Skeletal muscle tissue (tissue), 4 donors: Measurements from ENCODE around the gene CAGE1. TPM values are rescaled to one million over a fixed set of nuclear protein-coding genes. Genes with fewer than 3 reads are reported as not detected.
"Not testable (repeated sequence)": the region's sequence is repeated elsewhere in the genome, so short reads cannot be mapped to it uniquely, and the experiment has no call there.

Experiments
- H3K27ac ChIP-seq: one replicate; pipeline ENCODE4 v1.7.0; 2013; ENCODE audit warnings: mild to moderate bottlenecking, low read depth, low read length, inconsistent platforms
- H3K27me3 ChIP-seq, 3 donors: one replicate each; pipeline ENCODE4 v1.7.0; 2013; ENCODE audit warnings: low read length in 3 of 3; ENCODE audit not compliant: control insufficient read depth in 3 of 3, insufficient read depth in 3 of 3
- H3K36me3 ChIP-seq, 3 donors: one replicate each; pipeline ENCODE4 v1.7.0; 2013; ENCODE audit warnings: low read length in 3 of 3; ENCODE audit not compliant: control insufficient read depth in 3 of 3, insufficient read depth in 3 of 3
- H3K4me1 ChIP-seq, 3 donors: one replicate each; pipeline ENCODE4 v1.7.0; 2013; ENCODE audit warnings: low read length in 3 of 3, mild to moderate bottlenecking in 3 of 3; ENCODE audit not compliant: control insufficient read depth in 3 of 3, insufficient read depth in 3 of 3
- H3K4me3 ChIP-seq, 3 donors: one replicate each; pipeline ENCODE4 v1.7.0; 2013; ENCODE audit warnings: low read length in 3 of 3
- H3K9ac ChIP-seq, 3 donors: one replicate each; pipeline ENCODE4 v1.7.0; 2013; ENCODE audit warnings: low read length in 3 of 3, mild to moderate bottlenecking in 3 of 3, moderate library complexity in 2 of 3, low read depth in 1 of 3
- H3K9me3 ChIP-seq, 3 donors: one replicate each; pipeline ENCODE4 v1.7.0; 2013; ENCODE audit warnings: low read length in 3 of 3; ENCODE audit not compliant: control insufficient read depth in 3 of 3
- total RNA-seq: library from RNA; depleted of rRNA; stranded (reverse); fragments of >200 nt; gene quantifications from one replicate; pipeline ENCODE4 v1.2.3, GENCODE V29; 2014
- donor health status: Osteomylitis.

The CAGE1 gene
- total RNA-seq, 1 donor from 2014 or later: not detected

DNA sequence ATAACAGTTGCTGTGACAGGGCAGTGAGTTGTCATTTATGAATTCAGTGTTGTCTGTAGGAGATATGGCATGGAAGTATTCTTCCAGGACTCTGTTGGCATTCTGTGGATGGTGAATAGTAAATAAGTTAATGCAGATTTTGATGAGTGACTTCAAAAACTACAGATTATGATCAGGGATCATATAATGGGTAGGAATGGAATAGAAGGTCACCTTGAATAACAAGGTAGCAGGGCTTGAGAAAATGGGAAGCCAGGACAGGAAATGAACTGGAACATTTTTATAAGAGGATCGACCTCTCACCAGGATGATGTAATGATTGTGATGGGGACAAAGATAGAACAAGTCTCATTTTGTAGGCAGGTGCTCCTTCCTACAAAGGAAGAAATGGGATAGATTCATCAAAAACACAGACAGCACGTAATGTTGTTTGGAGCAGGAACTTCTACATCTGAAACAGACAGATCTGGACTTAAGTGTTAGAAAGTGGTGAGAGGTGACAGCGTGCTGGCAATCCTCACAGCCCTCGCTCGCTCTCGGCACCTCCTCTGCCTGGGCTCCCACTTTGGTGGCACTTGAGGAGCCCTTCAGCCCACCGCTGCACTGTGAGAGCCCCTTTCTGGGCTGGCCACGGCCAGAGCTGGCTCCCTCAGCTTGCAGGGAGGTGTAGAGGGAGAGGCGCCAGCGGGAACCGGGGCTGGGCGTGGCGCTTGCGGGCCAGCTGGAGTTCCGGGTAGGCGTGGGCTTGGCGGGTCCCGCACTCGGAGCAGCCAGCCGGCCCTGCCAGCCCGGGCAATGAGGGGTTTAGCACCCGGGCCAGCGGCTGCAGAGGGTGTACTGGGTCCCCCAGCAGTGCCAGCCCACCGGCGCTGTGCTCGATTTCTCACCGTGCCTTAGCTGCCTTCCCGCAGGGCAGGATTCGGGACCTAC lies 45.7 kb downstream of the CAGE1 start:
- Histone ChIP-seq H3K4me1 (no peaks in the 10 kb centered on the region), H3K36me3 (no peaks in the 10 kb centered on the region), H3K27me3 (peaks cover 0 to 7% (median 0%) of the 10 kb centered on the region in 3 donors), H3K9ac (no peak overlapping the region), H3K9me3 (no peaks in the 10 kb centered on the region), H3K27ac (no peak overlapping the region), H3K4me3 (no peak overlapping the region)

DNA sequence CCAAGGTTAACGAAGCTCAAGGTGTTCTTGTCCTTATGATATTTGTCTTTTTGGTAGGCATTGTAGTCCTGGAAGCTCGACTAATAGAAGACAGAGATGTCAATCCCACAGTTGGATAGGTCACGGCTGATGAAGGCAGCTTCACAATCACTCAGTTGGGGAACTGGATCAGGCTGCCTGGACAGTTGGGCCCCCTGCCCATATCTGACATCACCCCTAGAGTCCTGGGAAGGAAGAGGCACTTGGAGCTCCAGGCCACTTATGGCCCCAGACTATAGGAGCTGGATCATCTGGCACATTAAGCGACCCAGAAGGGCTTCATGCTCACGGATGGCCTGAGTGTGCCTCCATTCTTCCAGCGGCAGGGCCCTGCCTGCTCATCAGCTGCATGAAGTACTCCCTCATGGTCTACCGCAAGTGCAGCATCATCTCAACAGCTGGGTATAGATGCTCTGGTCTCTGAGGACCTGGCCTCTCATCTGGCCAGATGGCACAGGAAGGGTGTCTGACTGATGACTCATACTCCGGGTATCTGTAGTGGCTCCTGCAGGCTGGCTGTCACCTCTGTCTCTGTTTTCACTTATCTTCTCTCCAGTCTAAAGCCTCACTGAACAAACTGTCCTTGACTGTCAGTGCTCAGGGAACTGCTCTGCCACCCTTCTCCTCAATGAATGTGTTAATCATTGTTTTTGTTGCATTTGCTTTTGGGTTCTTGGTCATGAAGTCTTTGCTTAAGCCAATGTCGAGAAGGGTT lies 47.4 kb downstream of the CAGE1 start:
- no peak overlapping the region for H3K4me3 ChIP-seq
- H3K27ac ChIP-seq: no peak overlapping the region
- H3K27me3 ChIP-seq: peaks cover 0 to 7% (median 0%) of the 10 kb centered on the region in 3 donors
- H3K4me1 ChIP-seq: no peaks in the 10 kb centered on the region
- H3K9me3 ChIP-seq: no peaks in the 10 kb centered on the region
- no peaks in the 10 kb centered on the region for H3K36me3 ChIP-seq
- no peak overlapping the region for H3K9ac ChIP-seq

DNA sequence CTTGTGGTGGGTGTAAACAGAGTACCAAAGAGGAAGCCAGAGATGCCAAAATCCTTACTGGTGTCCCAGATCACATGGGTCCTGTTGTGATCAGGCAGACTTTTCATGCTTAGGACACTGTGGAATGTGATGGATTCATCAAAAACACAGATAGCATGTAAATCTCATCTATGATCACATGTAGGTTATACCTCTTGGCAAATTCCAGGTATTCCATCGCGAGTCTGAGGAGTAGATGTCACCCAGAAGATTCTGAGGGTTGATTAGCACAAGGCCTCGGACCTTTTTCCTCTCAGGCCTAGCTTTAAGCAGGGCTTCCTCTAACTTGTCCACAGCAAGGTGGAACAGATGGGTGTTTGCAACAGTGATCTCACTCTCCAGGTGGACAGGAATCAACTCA lies 48.3 kb downstream of the CAGE1 start:
- H3K36me3 ChIP-seq: no peaks in the 10 kb centered on the region
- H3K27me3 ChIP-seq: peaks cover 0 to 7% (median 0%) of the 10 kb centered on the region in 3 donors
- H3K4me1 ChIP-seq: no peaks in the 10 kb centered on the region
- no peak overlapping the region for H3K27ac ChIP-seq
- H3K9ac ChIP-seq: no peak overlapping the region
- no peak overlapping the region for H3K4me3 ChIP-seq
- H3K9me3 ChIP-seq: no peaks in the 10 kb centered on the region

DNA sequence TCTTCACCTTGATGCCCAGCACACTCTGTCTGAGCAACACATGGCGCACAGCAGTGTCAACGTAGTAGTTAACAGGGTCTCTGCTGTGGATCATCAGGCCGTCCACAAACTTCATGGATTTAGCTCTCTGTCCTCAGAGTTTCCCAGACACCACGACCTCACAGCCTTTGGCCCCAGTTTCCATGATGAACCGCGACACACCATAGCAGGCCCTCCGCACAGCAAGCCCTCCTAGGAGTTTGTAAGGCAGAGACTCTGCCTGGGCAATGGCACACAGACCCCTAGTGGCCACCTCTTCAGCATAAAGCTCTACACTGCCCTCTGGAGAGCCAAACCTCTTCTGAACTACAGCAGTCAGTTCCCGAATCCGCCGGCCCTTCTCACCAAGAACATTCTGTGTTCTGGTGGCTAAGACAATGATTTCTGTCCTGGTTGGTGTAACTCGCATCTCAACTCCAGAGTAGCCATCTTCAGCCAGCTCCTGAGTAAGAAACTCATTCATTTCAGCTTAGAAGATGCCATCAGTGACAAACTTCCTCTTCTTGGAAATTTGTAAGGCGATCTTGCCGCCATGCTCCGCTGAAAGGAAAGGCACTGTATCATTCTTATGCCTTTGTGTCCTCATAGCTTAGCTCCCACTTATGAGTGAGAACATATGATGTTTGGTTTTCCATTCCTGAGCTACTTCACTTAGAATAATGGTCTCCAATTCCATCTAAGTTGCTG lies 50.4 kb downstream of the CAGE1 start:
- H3K9ac ChIP-seq, H3K27ac ChIP-seq: not testable (repeated sequence)

DNA sequence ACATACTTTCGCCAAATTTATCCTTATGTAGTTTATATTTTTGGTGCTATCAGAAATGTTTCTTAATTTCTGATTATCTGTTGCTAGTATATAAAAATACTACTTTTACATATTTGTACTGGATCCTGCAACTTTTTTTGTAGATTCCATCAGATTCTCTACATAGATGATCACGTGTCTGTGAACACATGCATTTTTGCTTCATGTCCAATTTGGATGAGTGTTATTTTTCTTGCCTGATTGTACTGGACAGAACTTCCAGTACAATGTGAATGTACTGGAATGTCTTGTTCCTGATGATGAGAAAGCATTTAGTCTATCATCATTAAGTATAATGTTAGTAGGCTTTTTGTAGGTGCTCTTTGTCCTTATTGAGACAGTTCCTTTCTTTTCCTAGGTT lies 51.5 kb downstream of the CAGE1 start:
- Histone ChIP-seq H3K36me3 (no peaks in the 10 kb centered on the region), H3K9ac (no peak overlapping the region), H3K27me3 (peaks cover 0 to 7% (median 0%) of the 10 kb centered on the region in 3 donors), H3K27ac (no peak overlapping the region), H3K4me1 (no peaks in the 10 kb centered on the region), H3K9me3 (no peaks in the 10 kb centered on the region), H3K4me3 (no peak overlapping the region)

More for the DNA sequence above, 50.4 kb downstream of the CAGE1 start:
- H3K4me3 ChIP-seq, H3K36me3 ChIP-seq, H3K4me1 ChIP-seq, H3K9me3 ChIP-seq, H3K27me3 ChIP-seq: not testable (repeated sequence)

DNA sequence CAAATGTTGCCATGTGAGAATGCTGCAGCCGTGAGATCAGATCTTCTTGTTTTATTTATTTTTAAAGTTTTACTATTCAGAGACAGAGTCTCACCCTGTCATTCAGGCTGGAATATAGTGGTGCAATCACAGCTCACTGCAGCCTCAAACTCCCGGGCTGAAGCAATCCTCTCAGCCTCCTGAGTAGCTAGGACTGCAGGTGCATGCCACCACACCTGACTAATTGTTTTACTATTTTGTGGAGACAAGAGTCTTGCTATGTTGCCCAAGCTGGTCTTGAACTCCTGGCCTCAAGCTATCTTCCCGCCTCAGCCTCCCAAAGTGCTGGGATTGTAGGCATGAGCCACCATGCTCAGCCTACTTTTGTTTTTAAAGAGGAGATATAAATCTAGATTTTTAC lies 54.0 kb downstream of the CAGE1 start:
- no peaks in the 10 kb centered on the region for H3K27me3 ChIP-seq
- no peaks in the 10 kb centered on the region for H3K36me3 ChIP-seq
- no peak overlapping the region for H3K9ac ChIP-seq
- no peak overlapping the region for H3K4me3 ChIP-seq
- no peaks in the 10 kb centered on the region for H3K9me3 ChIP-seq
- no peaks in the 10 kb centered on the region for H3K4me1 ChIP-seq
- no peak overlapping the region for H3K27ac ChIP-seq

DNA sequence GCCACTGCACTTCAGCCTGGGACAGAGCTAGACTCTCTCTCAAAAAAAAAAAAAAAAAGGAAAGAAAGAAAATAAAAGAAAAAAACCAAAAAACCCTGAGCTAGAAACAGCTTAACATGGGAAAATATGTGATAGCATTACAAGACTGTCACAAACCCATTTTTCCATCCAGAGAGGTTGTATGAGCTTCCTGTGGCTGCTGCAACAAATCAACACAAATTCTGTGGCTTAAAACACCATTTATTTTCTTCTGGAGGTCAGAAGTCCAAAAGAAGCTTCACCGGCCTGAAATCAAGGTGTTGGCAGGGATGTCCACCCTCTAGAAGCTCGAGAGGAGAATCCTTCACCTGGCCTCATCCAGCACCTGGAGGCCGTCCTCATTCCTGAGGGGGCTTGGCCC lies 54.9 kb downstream of the CAGE1 start:
- Histone ChIP-seq H3K9me3 (no peaks in the 10 kb centered on the region), H3K9ac (no peak overlapping the region), H3K4me3 (no peak overlapping the region), H3K27ac (no peak overlapping the region), H3K27me3 (no peaks in the 10 kb centered on the region), H3K4me1 (no peaks in the 10 kb centered on the region), H3K36me3 (no peaks in the 10 kb centered on the region)

DNA sequence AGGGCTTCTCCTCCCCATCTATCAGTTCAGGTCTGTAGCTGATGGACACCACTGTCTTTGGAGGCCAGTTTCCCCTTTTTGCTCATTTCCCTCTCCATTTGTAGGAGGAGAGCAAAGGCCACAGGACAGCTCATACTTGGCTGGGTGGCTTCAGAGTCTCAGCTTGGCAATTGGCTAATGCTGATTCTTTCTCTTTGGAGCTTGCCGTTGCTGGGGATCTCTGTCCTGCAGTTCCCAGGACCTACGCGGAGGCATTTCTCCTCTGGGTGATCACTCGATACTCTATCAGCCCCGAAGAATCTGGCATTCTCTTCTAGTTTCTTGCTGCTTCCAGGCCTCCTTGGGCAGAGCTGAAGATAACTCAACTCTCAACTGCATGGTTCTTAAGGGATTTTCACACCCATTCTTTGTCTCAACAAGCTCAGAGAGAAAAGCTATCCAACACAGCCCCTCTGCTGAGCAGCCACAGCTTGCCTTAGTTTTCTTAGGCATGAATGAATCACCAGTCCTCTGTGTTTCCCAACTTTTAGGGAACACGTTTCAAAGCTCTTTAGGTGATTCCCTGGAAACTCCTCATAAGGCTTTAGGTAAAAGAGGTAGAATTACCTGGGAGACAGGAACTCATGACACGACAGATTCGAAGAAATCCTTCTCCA lies 57.3 kb downstream of the CAGE1 start:
- no peak overlapping the region for H3K4me3 ChIP-seq
- no peaks in the 10 kb centered on the region for H3K27me3 ChIP-seq
- H3K27ac ChIP-seq: no peak overlapping the region
- no peaks in the 10 kb centered on the region for H3K4me1 ChIP-seq
- no peaks in the 10 kb centered on the region for H3K9me3 ChIP-seq
- no peaks in the 10 kb centered on the region for H3K36me3 ChIP-seq
- H3K9ac ChIP-seq: no peak overlapping the region

DNA sequence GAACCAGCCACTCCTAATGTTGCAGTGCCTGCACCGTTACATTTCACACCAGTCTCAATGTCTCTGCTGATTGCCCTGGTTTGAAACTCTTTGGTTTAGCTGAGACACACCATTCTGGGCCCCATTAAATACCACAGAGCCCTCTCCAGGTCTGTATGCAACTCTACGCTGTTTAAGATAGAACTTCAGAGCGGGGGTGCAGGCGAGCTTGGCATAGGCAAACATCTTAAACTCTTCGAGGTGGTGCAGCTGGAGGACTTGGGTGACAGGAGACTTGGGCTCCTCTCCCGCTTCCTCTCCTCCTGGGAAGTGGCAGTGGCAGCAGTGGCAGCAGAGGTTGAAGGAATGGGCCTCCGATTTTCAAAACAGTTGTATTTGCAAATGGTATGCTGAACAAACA lies 58.1 kb downstream of the CAGE1 start:
- Histone ChIP-seq H3K27ac (no peak overlapping the region), H3K9me3 (no peaks in the 10 kb centered on the region), H3K9ac (no peak overlapping the region), H3K4me1 (no peaks in the 10 kb centered on the region), H3K27me3 (no peaks in the 10 kb centered on the region), H3K4me3 (no peak overlapping the region), H3K36me3 (no peaks in the 10 kb centered on the region)
